GM19397 (cell line): ENCODE data around the gene PHTF2.
"Not testable (repeated sequence)": the region's sequence is repeated elsewhere in the genome, so short reads cannot be mapped to it uniquely, and the experiment has no call there.

ENCODE experiments used
- ATAC-seq: cut with Tn5 transposase; IDR thresholded peaks from one replicate; pipeline ENCODE4 v1.9.1; 2021; ENCODE audit warnings: mild to moderate bottlenecking, moderate library complexity; ENCODE audit not compliant: unreplicated experiment

The PHTF2 gene

DNA sequence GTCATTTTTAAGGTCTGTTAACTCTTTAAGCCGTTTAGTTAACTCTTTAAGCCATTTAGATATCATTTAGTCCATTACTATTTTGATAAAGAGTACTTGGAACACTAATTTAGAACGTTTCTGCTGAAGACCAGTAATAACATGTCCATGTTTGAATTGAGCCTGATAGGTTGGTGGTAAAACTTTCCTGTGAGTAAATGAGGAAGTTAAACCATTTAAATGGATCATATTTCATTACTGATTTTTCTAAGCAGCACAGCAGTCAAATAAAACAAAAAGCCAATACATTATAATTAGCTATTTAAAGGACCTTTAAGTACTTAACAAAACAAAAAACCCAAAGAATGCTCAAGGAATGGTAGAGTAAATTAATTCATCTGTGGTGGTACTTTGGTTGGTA lies 29.4 kb downstream of the PHTF2 start:
- ATAC-seq: no peak

DNA sequence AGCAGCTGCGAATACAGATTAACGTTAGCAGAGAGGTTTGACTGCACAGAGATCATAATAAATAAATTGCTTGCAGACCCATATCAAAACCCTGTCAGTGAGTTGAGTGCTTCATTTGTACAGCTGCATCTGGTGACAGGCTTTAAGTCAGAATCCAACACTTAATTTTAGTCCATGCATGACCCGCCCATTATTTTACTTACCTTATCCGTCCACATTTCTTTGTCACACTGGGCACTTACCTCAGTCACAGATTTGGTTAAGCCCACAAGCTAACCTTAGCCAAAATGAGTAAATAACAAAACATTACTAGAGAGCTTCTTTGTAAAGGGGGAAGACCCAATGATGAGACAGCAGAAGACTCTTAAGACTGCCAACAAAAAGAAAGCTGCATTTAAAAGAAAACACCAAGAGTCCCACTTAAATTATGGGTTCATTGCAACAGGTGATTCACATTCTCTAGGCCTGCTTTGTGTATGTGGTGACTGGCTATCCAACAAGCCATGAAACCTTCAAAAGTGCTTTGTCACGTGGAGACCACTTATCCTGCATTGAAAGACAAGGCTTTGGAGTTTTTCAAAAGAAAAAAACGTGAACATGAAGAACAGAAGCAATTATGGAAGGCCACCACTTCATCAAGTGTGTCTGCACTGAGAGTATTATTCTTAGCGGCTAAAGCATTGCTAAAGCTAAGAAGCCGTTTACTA lies 32.2 kb downstream of the PHTF2 start:
- ATAC-seq: no peak

DNA sequence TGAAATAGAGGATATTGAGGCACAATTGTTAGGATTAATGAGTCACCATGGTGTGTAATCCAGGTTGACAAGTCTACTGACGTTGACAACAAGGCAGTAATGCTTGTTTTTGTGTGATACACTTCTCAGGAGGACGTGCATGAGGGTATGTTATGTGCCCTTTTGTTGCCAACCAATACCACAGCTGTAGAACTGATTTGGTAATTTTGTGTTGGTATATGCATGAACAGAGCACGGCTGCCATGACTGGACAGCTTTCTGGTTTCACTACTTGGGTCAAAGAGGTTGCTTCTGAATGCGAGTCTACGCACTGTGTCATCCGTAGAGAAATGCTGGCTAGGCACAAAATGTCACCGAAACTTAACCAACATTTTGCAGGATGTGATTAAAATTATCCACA lies 32.9 kb downstream of the PHTF2 start:
- ATAC-seq: no peak

DNA sequence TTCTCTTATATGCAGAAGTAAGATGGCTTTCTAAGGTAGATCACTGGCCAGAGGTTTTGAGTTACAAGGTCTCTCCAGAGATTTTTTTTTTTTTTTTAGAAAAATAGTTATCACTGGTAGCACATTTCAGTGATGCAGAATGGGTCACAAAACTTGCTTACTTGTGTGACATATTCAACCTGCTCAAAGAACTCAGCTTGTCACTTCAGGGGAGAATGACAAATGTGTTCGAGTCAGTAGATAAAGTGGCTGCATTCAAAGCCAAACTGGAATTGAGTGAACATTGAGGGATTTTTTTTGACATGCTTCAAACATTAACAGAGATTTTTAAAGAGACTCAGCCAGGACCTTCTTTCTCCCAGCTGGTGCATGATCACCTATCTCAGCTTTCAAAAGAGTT lies 33.4 kb downstream of the PHTF2 start:
- no peak for ATAC-seq

DNA sequence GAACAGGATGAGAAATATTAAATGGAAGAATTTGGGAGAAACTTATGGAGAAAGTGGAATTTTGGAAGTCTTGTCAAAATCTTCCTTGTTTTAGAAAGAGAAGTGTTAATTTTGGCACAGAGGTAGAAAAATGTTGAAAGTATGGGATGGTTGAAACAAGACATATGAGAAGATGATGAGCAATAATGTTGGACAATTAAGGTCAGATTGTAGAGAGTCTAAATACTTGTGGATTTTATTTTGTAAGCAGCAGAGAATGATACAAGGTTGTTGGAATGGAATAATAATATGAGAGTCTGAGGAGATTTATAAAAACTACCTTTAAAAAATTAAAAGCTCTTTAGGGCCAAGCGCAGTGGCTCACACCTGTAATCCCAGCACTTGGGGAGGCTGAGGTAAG lies 34.6 kb downstream of the PHTF2 start:
- no peak for ATAC-seq

DNA sequence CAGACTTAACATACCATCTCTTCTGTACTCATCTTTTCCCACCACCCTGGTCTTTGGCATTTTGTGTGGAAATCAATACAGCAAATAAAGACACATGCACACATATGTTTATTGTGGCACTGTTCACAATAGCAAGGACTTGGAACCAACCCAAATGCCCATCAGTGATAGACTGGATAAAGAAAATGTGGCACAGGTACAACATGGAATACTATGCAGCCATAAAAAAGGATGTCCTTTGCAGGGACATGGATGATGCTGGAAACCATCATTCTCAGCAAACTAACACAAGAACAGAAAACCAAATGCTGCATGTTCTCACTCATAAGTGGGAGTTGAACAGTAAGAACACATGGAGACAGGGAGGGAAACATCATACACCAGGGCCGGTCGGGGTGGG lies 37.9 kb downstream of the PHTF2 start:
- ATAC-seq: not testable (repeated sequence)

DNA sequence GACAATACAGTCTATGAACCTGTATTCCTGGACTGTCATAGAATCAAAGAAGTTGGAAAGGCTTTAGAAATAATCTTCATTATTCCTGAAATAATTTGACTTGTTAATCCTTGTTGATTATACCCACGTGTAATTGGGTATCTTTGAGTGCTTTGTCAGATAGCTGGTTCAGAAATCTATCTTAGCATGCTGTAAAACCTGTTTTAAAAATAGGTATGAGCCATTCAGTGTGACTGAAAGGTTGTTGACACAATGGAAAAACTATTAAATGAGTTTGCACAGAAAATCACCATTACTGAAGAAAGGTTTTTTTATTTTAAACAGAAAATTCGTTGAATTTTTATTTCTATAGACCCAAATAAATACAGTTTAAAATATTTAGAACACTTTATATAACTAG lies 38.7 kb downstream of the PHTF2 start:
- no peak for ATAC-seq

DNA sequence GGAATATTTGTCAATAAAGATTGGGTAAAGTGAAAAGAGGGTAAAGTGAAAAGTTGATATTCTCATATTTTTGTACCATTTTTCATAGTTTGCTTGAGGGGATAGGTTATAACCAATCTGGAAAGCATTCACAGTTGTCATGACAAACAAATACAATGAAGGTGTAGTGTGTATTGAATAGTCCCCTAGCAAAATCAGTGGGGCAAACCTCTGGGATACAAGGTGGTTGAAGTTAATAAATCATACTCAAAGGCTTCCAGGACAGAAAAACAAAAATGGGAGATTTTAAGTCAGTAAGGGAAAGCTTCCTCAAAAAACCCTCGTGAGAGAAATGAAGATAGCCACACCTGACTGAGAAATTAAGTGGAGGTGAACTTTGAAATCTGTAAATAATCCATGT lies 39.4 kb downstream of the PHTF2 start:
- ATAC-seq: no peak

DNA sequence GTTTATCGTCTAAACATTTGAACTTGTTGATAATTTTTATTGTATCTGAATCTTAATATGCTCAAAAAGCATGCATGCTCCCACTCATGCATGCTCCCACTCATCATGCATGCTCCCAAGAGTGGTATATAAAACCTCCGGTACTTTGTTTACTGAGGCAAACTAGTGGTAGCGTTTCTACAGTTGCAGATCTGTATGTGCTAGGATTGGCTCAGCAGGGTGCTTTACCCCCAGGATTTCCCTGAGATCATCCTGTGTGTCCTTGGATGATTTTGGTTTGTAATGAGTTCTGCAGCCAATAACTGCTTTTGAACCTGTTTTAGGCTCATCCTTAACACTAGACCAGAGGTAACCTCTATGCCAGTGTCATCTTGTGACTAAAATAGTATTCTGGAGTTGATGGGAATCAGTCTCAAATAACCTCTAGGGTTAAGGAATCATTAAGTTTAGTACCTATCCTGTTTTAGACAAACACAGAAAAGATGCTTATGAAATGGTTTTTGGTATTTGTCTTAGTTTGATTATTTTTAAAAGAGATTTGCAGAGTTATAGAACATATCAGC lies 40.4 kb downstream of the PHTF2 start:
- ATAC-seq: no peak

DNA sequence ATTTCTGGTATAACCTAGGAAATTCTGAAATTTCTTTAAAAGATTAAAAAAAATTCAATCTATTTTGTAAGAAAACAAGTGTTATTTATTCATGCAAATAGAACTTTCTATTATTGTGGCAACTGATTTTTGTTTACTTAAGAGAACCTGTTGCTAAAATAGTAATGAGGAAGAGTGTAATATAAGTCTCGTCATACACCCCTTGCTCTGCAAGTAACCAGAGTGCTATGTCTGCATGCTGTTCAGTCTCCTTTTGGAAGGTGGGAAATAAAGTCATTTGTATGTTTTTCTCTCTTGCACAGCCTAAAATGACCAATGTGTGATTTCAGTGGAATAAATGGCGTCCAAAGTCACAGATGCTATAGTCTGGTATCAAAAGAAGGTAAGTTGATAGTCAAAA lies 41.3 kb downstream of the PHTF2 start:
- no peak for ATAC-seq

DNA sequence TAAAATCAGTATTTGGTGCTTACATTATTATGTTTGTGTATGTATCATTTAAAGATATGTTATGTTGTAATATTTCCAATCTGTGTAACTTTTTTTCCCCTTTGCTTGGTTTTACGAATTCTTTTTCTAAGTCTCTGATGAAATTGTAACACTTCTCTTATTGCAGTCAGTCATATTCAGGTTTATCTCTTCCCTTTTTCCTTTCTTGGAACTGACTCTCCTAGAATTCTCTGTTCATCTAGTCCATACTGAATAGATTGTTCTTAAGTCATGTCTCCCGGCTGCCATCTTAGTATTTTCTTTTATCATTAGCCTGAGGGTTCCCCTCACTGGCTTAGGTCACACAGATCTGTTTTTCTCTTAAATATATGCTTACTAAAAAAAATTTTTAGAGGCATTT lies 44.6 kb downstream of the PHTF2 start:
- no peak for ATAC-seq

DNA sequence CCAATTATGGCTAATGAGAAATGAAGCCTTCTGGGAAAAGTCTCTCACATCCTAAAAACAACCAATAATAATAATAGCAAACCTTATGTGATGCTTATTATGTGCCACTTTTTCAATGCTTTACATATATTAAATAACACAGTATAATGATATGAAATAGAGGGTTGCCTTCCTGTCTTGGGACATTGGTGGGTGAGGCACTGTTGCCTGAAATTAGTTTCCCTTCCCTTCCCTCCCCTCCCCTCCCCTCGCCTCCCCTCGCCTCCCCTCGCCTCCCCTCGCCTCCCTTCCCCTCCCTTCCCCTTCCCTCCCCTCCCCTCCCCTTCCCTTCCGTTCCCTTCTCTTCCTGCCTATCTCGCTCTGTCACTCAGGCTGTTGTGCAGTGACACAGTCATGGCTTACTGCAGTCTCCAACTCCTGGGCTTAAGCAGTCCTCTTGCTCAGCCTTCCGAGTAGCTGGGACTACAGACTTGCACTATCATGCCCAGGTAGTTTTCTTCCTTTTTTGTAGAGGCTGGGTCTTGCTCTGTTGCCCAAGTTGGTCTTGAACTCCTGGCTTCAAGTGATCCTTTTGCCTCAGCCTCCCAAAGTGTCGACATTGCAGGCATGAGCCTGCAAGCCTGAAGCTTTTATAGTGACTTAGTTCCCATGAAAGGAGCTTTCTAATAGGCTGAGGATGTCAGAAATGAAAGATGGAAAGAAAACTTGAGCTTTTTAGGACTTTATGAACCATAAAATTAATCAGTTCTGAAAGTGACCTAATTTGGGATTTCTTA lies 47.9 kb downstream of the PHTF2 start:
- no peak for ATAC-seq

DNA sequence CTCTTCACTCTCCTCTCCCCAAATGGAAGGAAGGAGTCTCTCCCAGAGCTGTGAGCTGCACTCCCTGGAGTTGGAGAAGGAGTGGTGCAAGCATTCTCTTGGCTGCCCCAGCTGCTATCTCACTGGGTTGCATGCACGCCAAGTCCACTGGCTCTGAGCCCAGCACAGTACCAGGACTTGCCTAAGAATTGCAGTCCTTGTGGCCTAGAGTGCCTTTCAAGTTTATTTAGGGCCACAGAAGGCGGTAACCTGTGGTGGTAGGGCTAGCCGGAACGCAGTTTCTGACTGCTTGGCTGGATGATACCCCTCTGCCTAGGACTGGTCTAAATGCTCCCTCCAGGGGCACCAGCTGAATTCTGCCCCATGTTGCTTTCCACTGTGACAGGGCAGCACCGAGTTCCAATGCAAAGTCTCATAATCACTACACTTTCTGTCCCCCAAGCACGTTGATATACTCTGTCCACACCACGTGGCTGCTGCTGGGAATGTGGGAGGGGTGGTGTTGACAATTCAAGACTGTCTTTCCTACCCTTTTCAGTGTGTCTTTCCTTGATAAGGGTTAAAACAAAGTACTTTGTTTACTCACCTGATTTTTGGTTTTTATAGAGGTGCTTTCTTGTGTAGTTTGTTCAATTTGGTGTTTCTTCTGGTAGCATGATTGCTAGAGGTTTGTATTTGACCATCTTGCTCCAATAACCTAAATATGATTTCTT lies 57.0 kb downstream of the PHTF2 start:
- no peak for ATAC-seq

DNA sequence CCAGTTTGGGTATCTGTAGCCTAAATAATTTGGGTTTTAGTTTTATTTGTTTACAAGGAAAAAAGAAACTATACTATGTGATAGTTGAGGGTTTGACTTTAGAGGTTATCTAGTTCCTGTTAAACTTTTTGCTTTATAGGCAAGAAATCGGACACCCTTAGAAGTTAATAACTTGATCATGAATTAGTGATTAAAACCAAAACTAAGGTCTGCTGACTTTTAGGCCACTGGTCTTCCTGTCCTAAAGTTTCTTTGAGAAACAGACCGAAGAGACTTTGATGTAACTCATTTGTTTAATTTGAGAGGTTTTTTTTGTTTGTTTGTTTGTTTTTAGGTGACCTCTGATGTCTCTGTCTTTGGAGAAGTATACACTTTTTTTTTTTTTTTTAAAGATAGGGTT lies 59.7 kb downstream of the PHTF2 start:
- no peak for ATAC-seq

DNA sequence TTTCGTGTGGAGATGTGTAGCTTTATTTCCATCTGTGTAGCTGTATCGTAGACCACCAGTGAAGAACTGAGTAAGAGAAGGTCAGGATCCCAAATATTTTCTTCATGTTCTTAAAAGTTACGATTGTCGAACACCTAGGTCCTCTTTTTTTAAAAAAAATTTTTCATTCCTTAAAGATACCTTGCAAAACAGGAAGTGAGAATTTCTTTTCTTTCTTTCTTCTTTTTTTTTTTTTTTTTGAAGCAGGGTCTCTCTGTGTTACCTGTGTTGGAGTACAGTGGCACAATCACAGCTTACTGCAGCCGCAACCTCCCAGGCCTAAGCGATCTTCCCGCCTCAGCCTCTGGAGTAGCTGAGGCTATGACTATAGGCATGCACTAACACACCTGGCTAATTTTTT lies 60.8 kb downstream of the PHTF2 start:
- ATAC-seq: no peak

DNA sequence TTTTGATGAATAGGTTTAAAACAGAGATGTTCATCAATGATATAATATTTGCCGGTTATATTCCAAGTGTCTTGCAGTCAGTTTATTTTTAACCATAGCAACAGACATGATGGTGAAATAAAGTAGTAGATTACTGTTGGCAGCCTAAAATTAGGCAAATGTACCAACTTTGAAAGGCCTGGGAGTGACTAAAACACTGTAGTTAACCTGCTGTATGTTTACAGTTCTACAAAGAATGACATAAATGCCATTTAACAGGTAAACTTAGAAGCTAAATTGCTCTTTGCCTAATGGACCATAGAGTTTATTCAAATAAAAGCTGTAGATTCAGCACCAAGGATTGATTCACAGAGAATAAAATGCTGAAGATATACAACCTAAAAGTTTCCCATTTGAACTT lies 64.1 kb downstream of the PHTF2 start:
- no peak for ATAC-seq

DNA sequence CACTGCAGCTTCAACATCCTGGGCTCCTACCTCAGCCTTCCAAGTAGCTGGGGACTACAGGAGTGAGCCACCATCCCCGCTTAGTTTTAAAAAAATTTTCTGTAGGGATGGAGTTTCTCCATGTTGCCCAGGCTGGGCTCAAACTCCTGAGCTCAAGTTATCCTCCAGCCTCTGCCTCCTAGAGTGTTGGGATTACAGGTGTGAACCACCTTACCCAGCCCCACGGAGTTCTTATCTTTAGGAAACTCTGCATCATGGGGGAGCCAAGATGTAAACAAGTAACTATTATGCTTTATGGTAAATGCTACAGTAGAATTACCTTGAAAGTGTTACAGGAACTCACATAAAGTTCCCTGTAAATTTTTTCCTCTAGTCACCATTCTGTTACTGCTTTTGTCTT lies 65.3 kb downstream of the PHTF2 start:
- no peak for ATAC-seq

DNA sequence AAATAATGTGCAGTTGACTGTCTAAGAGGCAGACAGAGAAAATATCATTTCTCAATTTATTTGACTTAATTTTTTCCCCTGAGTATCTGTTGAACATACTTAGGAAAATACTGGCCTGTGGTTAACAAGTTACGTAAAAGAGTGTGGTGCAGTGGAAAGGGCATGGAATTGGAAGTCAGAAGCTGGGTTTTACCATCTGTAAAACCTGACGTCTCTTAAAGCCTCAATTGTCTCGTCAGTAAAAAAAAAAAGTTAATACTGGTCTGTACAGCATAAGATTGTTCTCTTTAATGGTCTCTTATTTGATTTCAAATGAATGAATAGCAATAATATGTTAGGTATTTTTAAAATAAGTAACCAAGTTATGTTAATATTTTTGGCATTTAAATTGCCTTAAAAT lies 67.8 kb downstream of the PHTF2 start:
- ATAC-seq: no peak

DNA sequence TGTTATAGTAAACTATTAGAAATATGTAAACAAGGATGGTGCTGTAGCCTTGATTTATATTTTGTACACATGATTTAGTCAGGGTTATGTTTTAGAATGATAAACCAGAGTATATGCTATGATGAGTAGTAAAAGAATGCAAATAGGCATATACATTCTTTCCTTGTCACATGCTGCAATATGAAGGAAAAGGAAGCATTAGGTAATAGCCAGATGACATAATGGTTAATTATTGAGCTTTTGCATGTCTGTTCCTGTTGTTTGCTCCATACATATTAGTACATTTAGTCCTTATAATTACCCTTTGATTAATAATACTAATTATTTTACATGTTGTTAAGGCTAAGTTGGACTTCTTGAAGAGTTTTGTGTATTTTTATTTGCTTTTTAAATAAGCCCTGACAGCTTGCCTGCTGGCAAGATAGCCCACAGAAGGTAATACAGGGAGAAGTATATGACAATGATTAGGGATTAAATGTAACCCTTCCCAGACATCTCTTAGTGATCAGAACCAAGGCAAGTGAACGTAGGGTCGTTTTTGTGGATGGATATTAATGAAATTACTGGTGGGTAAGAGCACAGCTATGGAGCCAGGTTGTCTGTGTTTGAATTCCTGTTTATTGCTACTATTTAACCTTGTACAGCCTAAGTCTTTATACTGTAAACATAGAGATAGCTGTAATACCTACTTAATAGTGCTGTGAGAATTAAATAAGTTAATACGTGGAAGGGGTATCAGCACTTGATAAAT lies 68.4 kb downstream of the PHTF2 start:
- ATAC-seq: no peak

DNA sequence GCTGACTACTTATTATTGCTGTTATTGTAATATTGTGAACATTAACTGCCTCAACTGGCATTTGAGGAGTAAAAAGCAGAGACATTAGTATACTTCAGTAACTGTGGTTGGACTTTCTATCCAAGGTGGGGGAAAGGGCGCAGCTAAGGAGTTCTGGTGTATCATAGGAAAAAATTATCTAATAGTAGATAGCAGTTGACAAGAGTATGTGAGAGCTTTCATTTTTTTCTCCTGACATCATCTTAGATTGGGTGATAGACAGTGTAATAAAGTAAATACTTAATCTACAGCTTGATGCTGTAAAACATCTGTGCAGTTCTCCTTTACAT lies 68.9 kb downstream of the PHTF2 start:
- ATAC-seq: no peak

DNA sequence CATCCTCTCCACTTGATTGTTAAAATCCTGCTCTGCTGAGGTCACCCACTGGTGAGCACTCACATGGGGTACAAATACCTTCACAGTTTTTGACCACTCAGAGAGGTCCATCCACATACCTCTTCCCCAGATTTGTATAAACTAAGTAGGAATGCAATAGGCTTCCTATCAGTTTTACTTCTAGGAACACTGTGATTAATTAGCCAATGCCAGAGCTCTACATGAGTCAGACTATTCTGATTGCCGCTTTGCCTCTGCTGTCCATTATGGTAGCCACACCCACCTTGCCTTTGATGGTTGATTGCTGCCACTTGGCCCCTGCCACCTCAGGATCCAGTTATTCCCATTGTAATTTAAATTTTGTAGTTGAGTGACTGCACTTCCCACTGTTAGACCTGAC lies 73.7 kb downstream of the PHTF2 start:
- ATAC-seq: not testable (repeated sequence)
